Gastrocnemius medialis (tissue), 4 donors: ENCODE measurements around the gene OR6B1.

Experiments used
- CTCF ChIP-seq, 5 experiments: fragments of 450-650 bp in 3 of 5; fragments of 200-600 bp in 2 of 5; sonication (generic) in 2 of 5; IDR thresholded peaks in 4 of 5; conservative IDR thresholded peaks in 1 of 5; 1 replicate in 4 of 5; 2 replicates in 1 of 5; pipeline ENCODE4 v1.5.1; 2016 to 2019; ENCODE audit warnings: antibody characterized with exemption in 5 of 5, mild to moderate bottlenecking in 3 of 5, moderate library complexity in 3 of 5
- POLR2A ChIP-seq, 2 donors: fragments of 450-650 bp; IDR thresholded peaks; one replicate each; pipeline ENCODE4 v1.6.1; 2017; ENCODE audit warnings: antibody characterized with exemption in 2 of 2, mild to moderate bottlenecking in 2 of 2, moderate library complexity in 2 of 2

GRCh38 chr7:143983960-143984359 lies 16.2 kb upstream of the OR6B1 start:
- no peak for TF ChIP-seq POLR2A (IDR thresholded peaks at IDR 0.05)
- no peak for TF ChIP-seq CTCF (IDR thresholded peaks at IDR 0.05 in 4 of 5, conservative IDR thresholded peaks at IDR 0.05 in 1 of 5)
